ENCODE results near the gene UBE3C.

- TF ChIP-seq CTCF (IDR thresholded peaks at IDR 0.05; ENCODE audit: low read depth, low read length) (no peak), EZH2phosphoT487 (IDR thresholded peaks at IDR 0.05; ENCODE audit: low read depth) (no peak)
Measured at GRCh38 chr7:157194948-157195347, 56.2 kb downstream of the UBE3C start.
